Mesothelial cell of epicardium (in vitro differentiated cells): ENCODE data around the gene LITAF. TPM values are rescaled to one million over a fixed set of nuclear protein-coding genes. Genes with fewer than 3 reads are reported as not detected.
A peak's percentile ranks its signal among the peaks of the same experiment; 100 is the strongest.

Source experiments
- DNase-seq, 2 experiments: peaks; one replicate each; pipeline ENCODE4 v3.0.0; 2021; ENCODE audit warnings: low spot score in 2 of 2; ENCODE audit not compliant: unreplicated experiment in 2 of 2
- H3K27ac Mint-ChIP-seq: 2 replicates; pipeline ENCODE4 v1.8.0; 2021; ENCODE audit warnings: mixed read lengths
- H3K27me3 Mint-ChIP-seq: 2 replicates; pipeline ENCODE4 v1.8.0; 2021; ENCODE audit warnings: low read depth, mixed read lengths
- H3K36me3 Mint-ChIP-seq: 2 replicates; pipeline ENCODE4 v1.8.0; 2021; ENCODE audit warnings: mixed read lengths
- H3K4me1 Mint-ChIP-seq: 2 replicates; pipeline ENCODE4 v1.8.0; 2021; ENCODE audit warnings: mixed read lengths
- H3K4me3 Mint-ChIP-seq: 2 replicates; pipeline ENCODE4 v1.8.0; 2021; ENCODE audit warnings: mild to moderate bottlenecking, moderate library complexity, mixed read lengths
- H3K9me3 Mint-ChIP-seq: 2 replicates; pipeline ENCODE4 v1.8.0; 2021; ENCODE audit warnings: mixed read lengths
- total RNA-seq: library from RNA; stranded (reverse); gene quantifications from 3 replicates; pipeline ENCODE4 v1.2.1, GENCODE V29; 2021
- TF ChIP-seq, protein P1 (sequence below): fragments of 200-600 bp; sonication (generic); IDR thresholded peaks from one replicate; pipeline ENCODE4 v1.5.0; 2021; ENCODE audit warnings: antibody characterized with exemption; ENCODE audit not compliant: unreplicated experiment

The LITAF gene
- total RNA-seq, 1 donor from 2014 or later = 60.8 TPM

DNA sequence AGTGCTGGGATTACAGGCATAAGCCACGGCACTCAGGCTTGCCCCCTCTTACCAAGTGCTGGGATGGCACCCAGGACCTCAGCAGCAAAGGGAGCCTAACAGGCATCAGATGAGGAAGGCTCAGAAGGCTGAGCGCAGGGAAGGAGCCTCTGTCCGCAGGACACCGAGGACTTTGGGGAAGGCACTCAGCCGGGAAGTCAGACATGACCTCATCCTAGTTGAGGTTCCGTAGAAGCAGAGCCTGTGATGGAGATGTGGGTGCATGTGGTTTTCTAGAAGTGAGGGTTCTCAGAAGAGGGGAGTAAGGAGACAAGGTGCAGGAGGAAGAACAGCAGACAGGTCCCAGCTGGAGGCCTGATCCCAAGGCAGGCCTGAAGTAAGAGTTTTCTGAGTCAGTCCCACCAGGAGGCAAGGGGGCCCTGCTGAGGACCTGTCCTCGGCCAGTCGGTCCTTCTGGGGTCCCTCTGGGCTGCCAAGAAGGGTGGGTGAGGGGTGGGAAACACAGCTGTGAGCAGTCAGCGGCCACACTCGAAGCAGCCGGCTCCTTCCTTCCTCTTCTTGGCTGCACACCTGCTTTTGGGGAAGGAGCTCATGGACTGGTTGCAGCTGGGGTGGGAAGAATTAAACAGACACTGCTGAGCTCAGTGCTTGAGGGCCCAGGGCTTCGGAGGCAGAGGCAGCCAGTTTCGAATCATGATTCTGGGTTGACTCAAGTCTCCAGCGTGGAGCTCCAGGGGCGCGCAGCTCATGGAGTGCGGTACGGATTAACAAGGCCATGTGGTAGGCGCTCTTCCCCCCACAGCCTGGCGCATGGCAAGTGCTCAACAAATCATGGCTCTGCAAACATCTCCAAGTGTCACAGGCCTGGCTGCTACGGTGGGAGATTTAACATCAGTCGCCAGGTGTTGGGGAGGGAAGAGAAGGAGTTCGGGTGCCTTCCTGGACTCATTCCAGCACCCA, 42.6 kb upstream of the LITAF start:
- H3K27ac Mint-ChIP-seq = peak overlapping the region; percentile 67
- TF ChIP-seq, protein P1, sequence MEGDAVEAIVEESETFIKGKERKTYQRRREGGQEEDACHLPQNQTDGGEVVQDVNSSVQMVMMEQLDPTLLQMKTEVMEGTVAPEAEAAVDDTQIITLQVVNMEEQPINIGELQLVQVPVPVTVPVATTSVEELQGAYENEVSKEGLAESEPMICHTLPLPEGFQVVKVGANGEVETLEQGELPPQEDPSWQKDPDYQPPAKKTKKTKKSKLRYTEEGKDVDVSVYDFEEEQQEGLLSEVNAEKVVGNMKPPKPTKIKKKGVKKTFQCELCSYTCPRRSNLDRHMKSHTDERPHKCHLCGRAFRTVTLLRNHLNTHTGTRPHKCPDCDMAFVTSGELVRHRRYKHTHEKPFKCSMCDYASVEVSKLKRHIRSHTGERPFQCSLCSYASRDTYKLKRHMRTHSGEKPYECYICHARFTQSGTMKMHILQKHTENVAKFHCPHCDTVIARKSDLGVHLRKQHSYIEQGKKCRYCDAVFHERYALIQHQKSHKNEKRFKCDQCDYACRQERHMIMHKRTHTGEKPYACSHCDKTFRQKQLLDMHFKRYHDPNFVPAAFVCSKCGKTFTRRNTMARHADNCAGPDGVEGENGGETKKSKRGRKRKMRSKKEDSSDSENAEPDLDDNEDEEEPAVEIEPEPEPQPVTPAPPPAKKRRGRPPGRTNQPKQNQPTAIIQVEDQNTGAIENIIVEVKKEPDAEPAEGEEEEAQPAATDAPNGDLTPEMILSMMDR = no peak
- DNase-seq = no peak
- H3K27me3 Mint-ChIP-seq = no peaks in the 10 kb centered on the region
- no peaks in the 10 kb centered on the region for H3K36me3 Mint-ChIP-seq
- no peak overlapping the region for H3K4me3 Mint-ChIP-seq
- no peaks in the 10 kb centered on the region for H3K9me3 Mint-ChIP-seq
- H3K4me1 Mint-ChIP-seq = peaks cover 31% of the 10 kb centered on the region

DNA sequence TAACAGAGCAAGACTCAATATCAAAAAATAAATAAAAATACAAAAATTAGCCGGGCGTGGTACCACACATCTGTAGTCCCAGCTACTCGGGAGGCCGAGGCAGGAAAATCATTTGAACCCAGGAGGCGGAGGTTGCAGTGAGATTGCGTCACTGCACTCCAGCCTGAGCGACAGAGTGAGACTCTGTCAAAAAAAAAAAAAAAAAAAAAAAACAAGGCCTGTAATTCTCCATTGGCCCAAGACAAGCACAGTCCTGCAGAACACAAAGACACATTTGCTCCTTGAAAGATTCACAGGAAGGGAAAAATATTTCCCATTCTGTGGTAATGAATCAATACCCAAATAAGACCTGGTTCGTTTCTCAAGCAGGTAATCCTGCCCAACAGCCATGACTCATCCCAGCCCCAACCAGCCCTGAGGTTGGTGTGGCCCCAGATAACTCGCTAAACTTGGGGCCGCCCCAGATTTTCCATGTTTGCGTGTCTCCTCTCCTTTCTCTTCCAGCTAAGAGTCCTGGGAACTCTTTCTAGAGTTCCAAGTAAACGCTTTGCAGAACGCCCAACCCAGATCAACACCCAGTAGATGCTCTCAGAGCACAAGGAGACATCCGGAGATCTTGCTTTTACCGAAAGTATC, 41.2 kb upstream of the LITAF start:
- Mint-ChIP-seq H3K4me3 (no peak overlapping the region), H3K4me1 (peaks cover 17% of the 10 kb centered on the region), H3K9me3 (no peaks in the 10 kb centered on the region), H3K27me3 (no peaks in the 10 kb centered on the region), H3K36me3 (no peaks in the 10 kb centered on the region), H3K27ac (peak overlapping the region; percentile 83)
- DNase-seq = no peak
- TF ChIP-seq, protein P1 = no peak

GRCh38 chr16:11627292-11627663, 40.6 kb upstream of the LITAF start:
- TF ChIP-seq, protein P1 = no peak
- H3K4me1 Mint-ChIP-seq = peaks cover 12% of the 10 kb centered on the region
- DNase-seq = no peak
- H3K9me3 Mint-ChIP-seq = no peaks in the 10 kb centered on the region
- no peak overlapping the region for H3K27ac Mint-ChIP-seq
- H3K4me3 Mint-ChIP-seq = no peak overlapping the region
- H3K36me3 Mint-ChIP-seq = no peaks in the 10 kb centered on the region
- no peaks in the 10 kb centered on the region for H3K27me3 Mint-ChIP-seq

DNA sequence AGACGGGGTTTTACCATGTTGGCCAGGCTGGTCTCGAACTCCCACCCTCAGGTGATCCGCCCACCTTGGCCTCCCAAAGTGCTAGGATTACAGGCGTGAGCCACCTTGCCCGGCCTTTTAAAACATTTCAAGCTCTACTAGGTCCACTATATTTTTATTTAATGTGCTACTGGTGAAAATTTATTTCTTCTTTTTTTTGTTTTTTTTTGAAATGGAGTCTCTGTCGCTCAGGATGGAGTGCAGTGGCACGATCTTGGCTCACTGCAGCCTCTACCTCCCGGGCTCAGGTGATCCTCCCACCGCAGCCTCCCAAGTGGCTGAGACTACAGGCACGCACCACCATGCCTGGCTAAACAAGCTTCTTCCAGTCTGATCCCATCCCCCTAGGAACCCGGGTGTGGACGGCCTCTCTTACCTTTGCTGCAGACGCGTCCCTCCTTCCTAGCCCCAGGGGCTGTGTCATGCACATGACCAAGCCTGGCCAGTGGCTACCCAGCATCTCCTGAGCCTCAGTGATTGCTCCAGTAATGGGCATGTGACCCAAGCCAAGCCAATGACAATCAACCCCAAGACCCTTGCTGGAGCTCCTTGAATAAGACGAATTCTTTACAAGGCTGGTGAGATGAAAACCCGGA, 40.1 kb upstream of the LITAF start:
- Mint-ChIP-seq H3K27ac (no peak overlapping the region), H3K9me3 (no peaks in the 10 kb centered on the region), H3K36me3 (no peaks in the 10 kb centered on the region), H3K4me1 (peaks cover 12% of the 10 kb centered on the region), H3K27me3 (no peaks in the 10 kb centered on the region), H3K4me3 (no peak overlapping the region)
- no peak for DNase-seq
- TF ChIP-seq, protein P1 = no peak

DNA sequence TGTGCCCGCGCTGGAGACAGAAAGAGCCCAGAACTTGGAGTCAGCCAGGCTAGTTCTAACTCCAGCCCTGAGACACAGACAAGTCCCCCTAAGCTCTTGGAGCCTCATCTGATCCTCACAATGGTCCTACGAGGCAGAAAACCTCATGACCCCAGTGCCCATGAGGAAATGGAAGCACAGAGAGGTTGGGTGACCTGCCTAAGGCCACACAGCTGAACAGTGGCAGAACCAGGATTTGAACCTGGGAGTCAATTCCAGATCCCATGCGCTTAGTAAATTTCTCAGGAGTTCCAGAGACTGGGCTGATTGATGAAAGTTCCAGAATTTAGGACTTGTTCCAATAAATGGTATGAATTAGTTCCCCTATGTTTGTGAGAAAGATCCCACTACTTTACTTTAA, 39.0 kb upstream of the LITAF start:
- Mint-ChIP-seq H3K4me1 (peaks cover 16% of the 10 kb centered on the region), H3K27me3 (no peaks in the 10 kb centered on the region), H3K4me3 (no peak overlapping the region), H3K36me3 (no peaks in the 10 kb centered on the region), H3K9me3 (no peaks in the 10 kb centered on the region), H3K27ac (no peak overlapping the region)
- no peak for DNase-seq
- TF ChIP-seq, protein P1 = no peak
